Stimulated activated naive CD8-positive, alpha-beta T cell treated with anti-CD3 and anti-CD28 coated beads, Interleukin-15, Interleukin-2, amounts not matched to agents 100 ng/mL and 50 ng/mL, for 24 hours (primary cell): ENCODE data around the gene DDX56.
"Not testable (repeated sequence)": the region's sequence is repeated elsewhere in the genome, so short reads cannot be mapped to it uniquely, and the experiment has no call there.

ENCODE experiments used
- H3K27ac Mint-ChIP-seq: one replicate; pipeline ENCODE4 v1.8.0; 2021; ENCODE audit warnings: mild to moderate bottlenecking, mixed read lengths
- H3K27me3 Mint-ChIP-seq: one replicate; pipeline ENCODE4 v1.8.0; 2021; ENCODE audit warnings: mixed read lengths
- H3K36me3 Mint-ChIP-seq: one replicate; pipeline ENCODE4 v1.8.0; 2021; ENCODE audit warnings: low read depth, mixed read lengths
- H3K4me1 Mint-ChIP-seq: one replicate; pipeline ENCODE4 v1.8.0; 2021; ENCODE audit warnings: low read depth, mixed read lengths
- H3K4me3 Mint-ChIP-seq: one replicate; pipeline ENCODE4 v1.8.0; 2021; ENCODE audit warnings: mild to moderate bottlenecking, mixed read lengths
- H3K9me3 Mint-ChIP-seq: one replicate; pipeline ENCODE4 v1.8.0; 2021; ENCODE audit warnings: mixed read lengths

The DDX56 gene

DNA sequence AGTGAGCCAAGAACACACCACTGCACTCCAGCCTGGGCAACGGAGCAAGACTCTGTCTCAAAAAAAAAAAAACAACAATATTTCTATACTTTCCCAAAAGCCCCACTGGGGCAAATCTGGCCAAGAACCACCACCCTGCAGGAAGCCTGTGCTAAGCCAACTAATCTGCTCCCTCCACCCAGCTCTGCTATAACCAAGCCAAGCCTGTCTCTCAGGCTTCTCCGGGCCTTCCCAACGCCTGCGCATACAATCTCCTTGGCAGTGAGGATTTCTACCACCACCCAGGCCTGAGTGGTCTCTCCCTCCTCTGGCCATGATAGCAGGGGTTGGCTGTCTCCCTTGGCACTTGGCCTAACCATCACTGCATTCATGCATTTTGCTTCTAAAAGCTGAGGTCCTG is 14.2 kb downstream of the DDX56 start:
- Mint-ChIP-seq H3K9me3 (no peaks in the 10 kb centered on the region), H3K27ac (no peak overlapping the region), H3K27me3 (no peaks in the 10 kb centered on the region), H3K4me3 (no peak overlapping the region), H3K36me3 (peaks cover 10% of the 10 kb centered on the region), H3K4me1 (no peaks in the 10 kb centered on the region)

DNA sequence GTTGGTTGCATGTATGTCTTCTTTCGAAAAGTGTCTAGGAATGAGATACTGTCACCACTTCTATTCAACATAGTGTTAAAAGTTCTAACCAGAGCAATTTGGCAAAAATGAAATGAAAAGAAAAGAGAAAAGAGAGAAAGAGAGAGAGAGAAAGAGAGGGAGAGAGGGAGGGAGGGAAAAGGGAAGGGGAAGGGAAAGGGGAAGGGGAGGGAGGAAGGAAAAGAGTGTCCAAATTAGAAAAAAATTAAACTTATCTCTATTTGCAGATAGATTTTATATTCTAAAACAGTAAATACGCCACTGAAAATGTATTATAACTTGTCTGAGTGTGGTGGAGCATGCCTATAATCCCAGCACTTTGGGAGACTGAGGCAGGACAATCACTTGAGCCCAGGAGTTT is 16.2 kb downstream of the DDX56 start:
- H3K27ac Mint-ChIP-seq, result no peak overlapping the region
- no peaks in the 10 kb centered on the region for H3K4me1 Mint-ChIP-seq
- H3K27me3 Mint-ChIP-seq, result no peaks in the 10 kb centered on the region
- no peaks in the 10 kb centered on the region for H3K9me3 Mint-ChIP-seq
- H3K36me3 Mint-ChIP-seq, result no peaks in the 10 kb centered on the region
- no peak overlapping the region for H3K4me3 Mint-ChIP-seq

DNA sequence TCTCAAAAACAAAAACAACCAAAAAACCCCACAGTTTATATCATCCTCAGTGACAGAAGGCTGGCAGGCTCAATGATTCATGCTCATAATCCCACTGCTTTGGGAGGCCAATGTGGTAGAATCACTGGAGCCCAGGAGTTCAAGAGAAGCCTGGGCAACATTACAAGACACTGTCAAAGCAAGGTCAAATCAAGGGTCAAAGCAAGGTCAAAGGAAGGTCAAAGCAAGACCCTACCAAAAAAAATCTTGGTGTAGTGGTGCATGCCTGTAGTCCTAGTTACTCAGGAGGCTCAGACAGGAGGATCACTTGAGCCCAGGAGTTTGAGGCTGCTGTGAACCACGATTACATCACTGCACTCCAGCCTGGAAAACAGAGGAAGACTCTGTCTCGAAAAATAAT is 18.4 kb downstream of the DDX56 start:
- Mint-ChIP-seq H3K4me1 (no peaks in the 10 kb centered on the region), H3K27ac (no peak overlapping the region), H3K27me3 (no peaks in the 10 kb centered on the region), H3K4me3 (no peak overlapping the region), H3K9me3 (no peaks in the 10 kb centered on the region), H3K36me3 (no peaks in the 10 kb centered on the region)

DNA sequence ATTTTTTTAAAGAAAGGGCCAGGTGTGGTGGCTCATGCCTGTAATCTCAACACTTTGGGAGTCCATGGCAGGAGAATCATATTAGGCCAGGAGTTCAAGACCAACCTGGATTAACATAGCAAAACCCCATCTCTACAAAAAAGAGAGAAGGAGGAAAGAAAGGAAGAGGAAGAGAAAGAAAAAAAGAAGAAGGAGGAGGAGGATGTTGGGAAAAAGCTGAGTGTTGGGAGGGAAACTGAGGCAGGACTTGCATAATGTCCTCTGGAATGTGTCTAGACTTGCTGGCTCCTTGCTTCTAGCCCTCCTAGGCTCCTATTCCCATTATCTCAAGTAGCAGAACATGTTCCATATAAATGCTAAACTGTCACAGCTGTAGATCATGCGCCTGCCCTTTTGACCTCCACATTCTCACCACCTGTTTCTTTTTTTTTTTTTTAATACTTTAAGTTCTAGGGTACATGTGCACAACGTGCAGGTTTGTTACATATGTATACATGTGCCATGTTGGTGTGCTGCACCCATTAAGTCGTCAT is 21.2 kb downstream of the DDX56 start:
- not testable (repeated sequence) for H3K4me1 Mint-ChIP-seq, H3K9me3 Mint-ChIP-seq, H3K27ac Mint-ChIP-seq, H3K4me3 Mint-ChIP-seq, H3K36me3 Mint-ChIP-seq, H3K27me3 Mint-ChIP-seq

DNA sequence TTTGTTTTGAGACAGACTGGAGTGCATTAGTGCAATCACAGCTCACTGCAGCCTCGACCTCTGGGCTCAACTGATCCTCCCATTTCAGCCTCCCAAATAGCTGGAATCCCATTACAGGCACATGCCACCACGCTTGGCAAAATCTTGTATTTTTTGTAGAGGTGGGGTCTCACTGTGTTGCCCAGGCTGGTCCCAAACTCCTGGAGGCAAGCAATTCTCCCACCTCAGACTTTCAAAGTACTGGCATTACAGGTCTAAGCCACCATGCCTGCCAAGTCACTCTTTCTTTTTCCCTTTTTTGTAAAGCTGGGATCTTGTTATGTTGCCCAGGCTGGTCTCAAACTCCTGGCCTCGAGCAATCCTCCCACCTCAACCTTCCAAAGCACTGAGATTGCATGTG is 24.3 kb downstream of the DDX56 start:
- Mint-ChIP-seq H3K4me3 (no peak overlapping the region), H3K27me3 (peaks cover 8% of the 10 kb centered on the region), H3K27ac (no peak overlapping the region), H3K4me1 (peaks cover 4% of the 10 kb centered on the region), H3K36me3 (no peaks in the 10 kb centered on the region), H3K9me3 (no peaks in the 10 kb centered on the region)

DNA sequence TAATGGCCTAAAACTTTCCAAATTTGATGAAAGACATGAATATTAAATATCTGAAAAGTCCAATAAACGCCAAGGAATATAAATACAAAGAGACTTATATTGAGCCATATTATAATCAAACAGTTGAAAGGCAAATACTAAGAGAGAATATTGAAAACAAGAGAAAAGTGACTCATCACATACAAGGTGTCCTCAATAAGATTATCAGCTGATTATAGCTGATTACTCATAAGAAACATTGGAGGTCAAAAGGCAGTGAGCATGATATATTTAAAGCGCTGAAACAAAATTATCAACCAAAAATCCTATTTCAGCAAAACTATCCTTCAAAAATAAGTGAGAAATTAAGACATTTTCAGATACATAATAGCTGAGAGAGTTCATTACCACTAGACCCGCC is 24.8 kb downstream of the DDX56 start:
- H3K36me3 Mint-ChIP-seq, result no peaks in the 10 kb centered on the region
- no peak overlapping the region for H3K27ac Mint-ChIP-seq
- no peak overlapping the region for H3K4me3 Mint-ChIP-seq
- no peaks in the 10 kb centered on the region for H3K9me3 Mint-ChIP-seq
- peaks cover 11% of the 10 kb centered on the region for H3K27me3 Mint-ChIP-seq
- H3K4me1 Mint-ChIP-seq, result peaks cover 4% of the 10 kb centered on the region

DNA sequence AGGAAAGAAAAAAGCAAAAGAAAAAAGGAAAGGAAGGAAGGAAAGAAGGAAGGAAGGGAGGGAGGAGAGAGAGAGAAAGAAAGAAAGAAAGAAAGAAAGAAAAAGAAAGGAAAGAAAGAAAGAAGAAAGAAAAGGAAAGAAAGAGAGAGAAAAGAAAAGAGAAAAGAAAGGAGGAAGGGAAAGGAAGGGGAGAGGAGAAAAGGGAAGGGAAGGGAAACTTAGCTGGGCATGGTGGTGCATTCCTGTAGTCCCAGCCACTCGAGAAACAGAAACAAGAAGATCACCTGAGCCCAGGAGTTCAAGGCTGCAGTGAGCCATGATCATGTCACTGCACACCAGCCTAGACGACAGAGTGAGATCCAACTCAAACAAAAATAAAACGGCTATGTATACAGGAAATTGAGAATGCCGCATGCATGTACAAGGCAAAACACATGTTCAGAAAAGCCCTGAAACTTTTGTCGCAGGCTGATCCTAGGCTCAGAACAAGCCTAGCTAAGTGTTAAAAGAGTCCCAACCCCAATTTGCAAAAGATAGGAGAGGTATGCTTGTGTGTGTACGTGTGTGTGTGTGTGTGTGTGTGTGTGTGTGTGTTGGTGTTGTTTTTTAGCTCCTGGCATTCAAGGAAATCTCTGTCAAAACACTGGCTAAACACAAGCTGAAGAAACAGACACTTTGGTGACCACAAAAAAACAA is 26.0 kb downstream of the DDX56 start:
- Mint-ChIP-seq H3K27me3 (peaks cover 14% of the 10 kb centered on the region), H3K4me1 (peaks cover 4% of the 10 kb centered on the region), H3K9me3 (no peaks in the 10 kb centered on the region), H3K36me3 (no peaks in the 10 kb centered on the region), H3K27ac (no peak overlapping the region), H3K4me3 (no peak overlapping the region)

DNA sequence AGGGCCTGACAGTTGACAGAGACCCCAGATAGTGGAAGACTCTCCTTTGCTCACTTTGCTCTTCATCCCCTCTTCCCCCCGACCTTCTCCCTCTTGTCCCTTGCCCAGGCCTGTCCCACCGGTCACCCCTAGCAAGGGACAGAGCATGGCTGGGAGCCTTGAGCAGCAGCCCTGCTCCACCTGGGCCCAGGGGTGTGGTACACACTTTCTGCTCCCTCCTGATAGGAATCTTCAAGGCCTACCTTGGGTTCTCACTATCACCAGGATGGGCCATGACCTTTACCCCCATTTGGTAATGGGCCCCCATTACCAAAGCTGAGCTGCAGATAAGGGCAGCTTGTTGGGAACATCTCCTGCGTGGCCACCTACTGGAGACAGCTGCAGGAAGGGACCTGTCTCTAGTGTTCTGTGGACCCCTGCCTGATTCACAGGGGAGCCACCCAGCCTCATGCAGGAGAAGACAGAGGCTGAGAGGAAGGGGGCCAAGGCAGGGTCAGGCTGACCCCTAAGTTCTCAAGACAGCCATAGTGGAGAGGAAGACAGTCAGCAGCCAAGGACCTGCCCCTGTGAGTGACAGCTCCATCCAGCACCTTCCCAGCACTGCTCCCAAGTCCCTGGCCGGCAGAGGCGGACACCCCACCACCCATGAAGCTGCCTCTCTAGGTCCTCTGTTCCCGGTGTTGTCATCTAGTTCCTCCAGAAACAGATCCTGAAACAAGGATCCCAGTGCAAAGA is 31.7 kb downstream of the DDX56 start:
- H3K9me3 Mint-ChIP-seq, result no peaks in the 10 kb centered on the region
- no peaks in the 10 kb centered on the region for H3K36me3 Mint-ChIP-seq
- H3K4me3 Mint-ChIP-seq, result no peak overlapping the region
- H3K4me1 Mint-ChIP-seq, result no peaks in the 10 kb centered on the region
- H3K27ac Mint-ChIP-seq, result no peak overlapping the region
- peaks cover 6% of the 10 kb centered on the region for H3K27me3 Mint-ChIP-seq

DNA sequence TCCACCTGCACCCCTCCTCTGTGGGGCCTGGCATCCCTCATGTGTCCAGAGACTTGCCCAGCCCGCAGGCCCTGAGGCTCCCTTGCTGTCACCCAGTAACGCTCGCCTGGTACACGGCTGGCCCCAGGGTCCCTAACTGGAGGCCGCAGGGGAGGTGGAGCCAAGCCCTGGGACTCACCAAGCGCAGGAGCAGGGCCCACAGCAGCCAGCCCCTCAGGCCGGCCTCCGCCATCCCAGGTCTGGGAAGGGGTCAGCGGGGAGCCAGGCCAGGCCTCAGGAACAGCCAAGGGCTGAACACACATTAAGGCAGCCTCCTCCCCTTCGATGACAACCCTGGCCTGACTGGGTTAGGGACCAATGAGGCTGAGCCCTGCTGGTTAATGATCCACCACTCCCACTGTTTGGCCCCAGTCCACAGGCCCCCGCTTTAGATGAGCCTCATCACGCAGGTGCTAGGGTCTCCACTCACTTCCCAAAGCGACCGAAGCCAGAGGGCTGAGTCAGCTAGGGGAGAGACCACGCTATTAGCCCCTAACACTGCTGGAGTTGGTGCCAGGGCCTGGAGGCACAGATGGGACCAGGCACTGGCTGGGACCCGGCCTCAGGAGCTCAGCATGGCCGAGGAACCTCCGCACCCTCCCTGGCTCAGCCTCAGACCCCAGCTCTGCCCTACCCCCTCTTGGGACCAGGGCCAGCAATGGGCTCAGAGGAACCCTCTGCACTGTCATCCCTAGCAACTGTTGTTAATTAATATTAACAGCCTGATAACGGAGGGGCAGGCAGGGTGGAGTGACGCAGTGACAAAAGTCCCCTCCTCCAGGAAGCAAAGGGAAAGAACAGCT is 32.5 kb downstream of the DDX56 start, which contains the start of gene NPC1L1:
NPC1L1 (minus strand) TSS at position 303 of the 842 bp plus-strand sequence; CDS start at position 232, 71 bp downstream.
- Mint-ChIP-seq H3K9me3 (no peaks in the 10 kb centered on the region), H3K4me3 (no peak within 1 kb of the TSS), H3K27ac (no peak within 1 kb of the TSS), H3K4me1 (no peaks in the 10 kb centered on the region), H3K36me3 (no peaks in the 10 kb centered on the region), H3K27me3 (peaks cover 6% of the 10 kb centered on the region)

DNA sequence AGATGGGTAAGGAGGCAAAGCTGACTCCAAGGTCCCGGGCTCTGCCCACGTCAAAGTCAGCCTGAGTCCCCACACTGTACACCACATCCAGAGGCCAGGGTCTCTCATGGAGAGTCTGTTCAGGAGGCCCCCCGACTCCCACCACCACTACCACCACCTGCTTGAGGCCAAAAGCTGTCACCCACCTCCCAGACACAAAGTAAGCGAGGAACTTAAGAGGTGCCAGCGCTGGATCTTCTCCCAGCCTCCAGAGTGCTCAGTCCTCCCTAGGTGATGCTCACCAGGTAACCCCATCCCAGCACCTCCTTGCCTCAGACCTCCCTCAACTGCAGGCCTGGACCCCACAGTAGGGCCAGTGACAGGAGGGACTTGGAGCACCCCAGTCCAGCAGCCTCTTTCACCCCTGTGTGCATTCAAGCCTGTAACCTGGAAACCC is 33.1 kb downstream of the DDX56 start:
- no peak overlapping the region for H3K4me3 Mint-ChIP-seq
- H3K4me1 Mint-ChIP-seq, result no peaks in the 10 kb centered on the region
- peaks cover 6% of the 10 kb centered on the region for H3K27me3 Mint-ChIP-seq
- no peak overlapping the region for H3K27ac Mint-ChIP-seq
- H3K36me3 Mint-ChIP-seq, result no peaks in the 10 kb centered on the region
- no peaks in the 10 kb centered on the region for H3K9me3 Mint-ChIP-seq

DNA sequence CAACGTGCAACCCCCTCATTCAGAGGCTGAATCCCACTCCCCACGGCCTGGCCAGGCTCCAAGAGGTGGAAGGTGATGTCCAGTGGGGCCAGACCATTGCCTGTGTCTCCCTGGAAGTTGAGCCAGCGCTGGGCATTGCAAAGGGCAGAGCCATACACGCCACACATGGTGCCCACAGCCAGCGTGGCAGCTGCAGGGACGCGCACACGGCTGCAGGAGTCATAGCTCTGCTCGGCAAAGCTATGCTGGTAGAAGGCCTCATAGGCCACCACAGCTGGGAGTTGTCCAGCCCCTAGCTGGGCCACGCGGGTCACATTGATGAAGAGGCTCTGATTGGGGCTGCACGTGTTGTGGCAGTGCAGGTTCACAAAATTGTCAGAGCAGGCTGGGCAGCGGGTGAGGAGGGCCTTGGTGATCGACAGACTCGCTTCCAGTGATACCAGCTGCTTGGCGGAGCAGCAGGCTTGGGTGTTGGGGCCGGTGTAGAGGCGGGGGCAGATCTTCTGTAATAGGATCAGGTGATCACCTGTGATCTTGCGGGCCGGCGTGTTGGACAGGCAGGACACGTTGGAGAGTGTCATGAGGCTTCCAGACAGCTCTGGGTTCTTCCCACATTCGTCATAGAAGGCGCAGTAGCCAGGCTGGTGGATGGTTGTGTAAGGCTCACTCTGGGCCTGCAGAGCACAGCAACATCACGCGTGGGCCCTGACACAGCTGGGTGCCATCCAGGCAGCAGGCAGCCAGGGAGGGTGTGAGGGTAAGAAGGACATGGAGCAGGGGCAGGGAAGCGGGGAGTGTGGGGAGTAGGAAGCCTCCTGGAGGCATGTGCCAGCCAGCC is 33.8 kb downstream of the DDX56 start:
- H3K9me3 Mint-ChIP-seq, result no peaks in the 10 kb centered on the region
- no peak overlapping the region for H3K27ac Mint-ChIP-seq
- peaks cover 6% of the 10 kb centered on the region for H3K27me3 Mint-ChIP-seq
- H3K36me3 Mint-ChIP-seq, result no peaks in the 10 kb centered on the region
- no peaks in the 10 kb centered on the region for H3K4me1 Mint-ChIP-seq
- H3K4me3 Mint-ChIP-seq, result no peak overlapping the region

DNA sequence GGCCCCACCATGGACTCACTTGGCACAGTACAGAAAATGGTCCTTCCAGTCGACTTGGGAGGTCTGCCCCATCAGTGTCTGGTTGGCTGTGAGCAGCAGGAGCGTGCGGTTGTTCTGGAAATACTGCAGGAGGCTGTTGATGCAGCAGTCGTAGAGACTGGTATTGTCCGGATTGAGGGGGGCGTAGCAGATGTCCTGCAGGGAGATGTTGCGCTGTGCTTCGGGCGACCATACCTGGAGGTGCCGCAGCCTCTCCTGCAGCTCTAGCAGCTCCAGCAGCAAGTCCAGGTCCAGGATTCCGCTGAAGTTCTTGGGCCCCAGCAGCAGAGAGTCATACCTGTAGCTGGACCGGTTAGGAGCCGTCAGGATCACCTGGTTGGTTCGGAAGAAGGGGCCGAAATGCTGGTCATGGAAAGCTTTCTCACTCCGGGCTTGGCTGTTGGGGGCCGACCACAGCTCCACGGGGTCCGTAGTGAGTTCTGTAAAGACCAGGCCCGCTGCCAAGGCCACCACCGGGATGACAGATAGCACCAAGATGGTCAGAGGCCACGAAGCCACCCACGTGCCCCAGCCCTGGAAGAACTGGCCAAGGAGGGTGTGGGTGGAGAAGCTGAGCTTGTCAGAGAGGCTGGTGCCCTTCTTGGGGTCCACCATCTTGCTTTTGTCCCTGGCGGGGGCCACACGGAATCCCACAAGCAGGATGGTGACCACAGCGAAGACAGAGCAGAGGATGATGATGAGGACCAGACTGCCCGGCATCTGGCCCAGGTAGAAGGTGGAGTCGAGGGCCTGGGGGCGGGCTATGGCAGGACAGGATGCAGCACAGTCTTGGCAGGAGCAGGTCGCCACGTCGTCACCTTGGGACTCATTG is 34.7 kb downstream of the DDX56 start:
- Mint-ChIP-seq H3K4me3 (no peak overlapping the region), H3K4me1 (no peaks in the 10 kb centered on the region), H3K36me3 (no peaks in the 10 kb centered on the region), H3K27me3 (peaks cover 5% of the 10 kb centered on the region), H3K9me3 (no peaks in the 10 kb centered on the region), H3K27ac (no peak overlapping the region)

DNA sequence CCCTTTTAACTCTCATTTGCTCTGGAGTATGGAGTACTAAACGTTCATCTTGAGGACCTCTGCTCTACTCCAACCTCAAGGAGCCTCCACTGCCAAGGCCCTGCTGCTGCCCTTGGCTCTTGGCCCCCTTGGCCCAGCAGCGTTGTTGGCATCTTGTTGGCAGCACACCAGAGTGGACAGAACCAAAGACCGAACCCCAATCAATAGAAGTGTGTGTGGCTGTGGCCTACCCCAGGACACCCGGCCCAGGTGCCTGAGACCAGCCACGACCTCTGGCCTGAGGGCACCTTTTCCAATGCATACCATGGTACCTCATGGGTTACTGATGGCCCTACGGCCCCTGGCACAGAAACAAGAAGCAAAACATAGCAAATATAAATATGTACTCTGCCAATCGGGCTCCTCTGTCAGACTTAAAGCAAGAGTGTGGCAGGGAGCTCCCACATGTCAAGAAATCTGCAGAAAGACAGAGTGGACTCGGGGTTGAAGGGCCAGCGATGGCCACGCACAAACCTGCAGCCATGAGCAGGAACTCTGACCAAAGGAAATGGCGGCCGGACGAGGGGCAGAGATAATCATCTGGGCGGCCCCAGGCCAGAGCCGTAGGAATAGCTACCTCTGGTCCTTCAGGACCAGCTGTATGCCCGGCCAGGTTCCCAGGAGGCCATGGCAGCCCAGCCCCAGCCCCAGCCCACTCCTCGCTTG is 35.5 kb downstream of the DDX56 start:
- H3K9me3 Mint-ChIP-seq, result no peaks in the 10 kb centered on the region
- H3K27ac Mint-ChIP-seq, result no peak overlapping the region
- no peaks in the 10 kb centered on the region for H3K27me3 Mint-ChIP-seq
- H3K4me3 Mint-ChIP-seq, result no peak overlapping the region
- no peaks in the 10 kb centered on the region for H3K36me3 Mint-ChIP-seq
- no peaks in the 10 kb centered on the region for H3K4me1 Mint-ChIP-seq
